DND-41 (cell line): ENCODE measurements around the gene RAB33B.

Experiments
- CTCF ChIP-seq: IDR thresholded peaks from 2 replicates; pipeline ENCODE4 v1.5.1; 2012; ENCODE audit warnings: borderline replicate concordance, low read length, moderate library complexity, mild to moderate bottlenecking; ENCODE audit not compliant: poor library complexity, severe bottlenecking; ENCODE audit errors: extremely low read depth
- EZH2 ChIP-seq: IDR thresholded peaks from 3 replicates; pipeline ENCODE4 v1.6.1; 2012; ENCODE audit warnings: borderline replicate concordance, low read depth, mild to moderate bottlenecking, moderate library complexity, low read length, inconsistent platforms; ENCODE audit not compliant: severe bottlenecking

GRCh38 chr4:139525414-139525813, 71.5 kb downstream of the RAB33B start:
- TF ChIP-seq CTCF (no peak), EZH2 (no peak)
